D341Med (cell line): Measurements from ENCODE around the gene AGO1.
"Not testable (repeated sequence)": the region's sequence is repeated elsewhere in the genome, so short reads cannot be mapped to it uniquely, and the experiment has no call there.

ENCODE experiments used
- DNase-seq: peaks from one replicate; pipeline ENCODE4 v3.0.0; 2012; ENCODE audit warnings: low spot score

AGO1 gene

GRCh38 chr1:35869245-35869950 lies 13.6 kb upstream of the AGO1 start:
- DNase-seq = not testable (repeated sequence)

- no peak for DNase-seq
Observed at GRCh38 chr1:35870651-35871309, 12.2 kb upstream of the AGO1 start.

GRCh38 chr1:35873243-35873750 lies 9.7 kb upstream of the AGO1 start:
- no peak for DNase-seq

DNA sequence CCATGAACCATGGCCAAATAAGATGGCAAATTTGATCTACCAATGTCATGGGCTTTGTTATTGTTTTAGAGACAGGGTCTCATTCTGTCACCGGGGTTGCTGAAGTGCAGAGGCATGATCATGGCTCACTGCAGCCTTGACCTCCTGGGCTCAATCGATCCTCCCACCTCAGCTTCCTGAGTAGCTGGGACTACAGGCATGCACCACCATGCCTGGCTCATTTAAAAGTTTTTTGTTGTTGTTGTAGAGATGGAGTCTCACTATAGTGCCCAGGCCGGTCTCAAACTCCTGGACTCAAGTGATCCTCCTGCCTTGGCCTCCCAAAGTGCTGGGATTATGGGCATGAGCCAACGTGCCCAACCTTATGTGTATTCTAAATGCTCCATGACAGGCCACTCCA lies 8.9 kb upstream of the AGO1 start:
- DNase-seq = not testable (repeated sequence)

GRCh38 chr1:35876988-35877387 lies 6.0 kb upstream of the AGO1 start:
- no peak for DNase-seq

- DNase-seq = no peak
Observed at GRCh38 chr1:35881850-35882273, 1.1 kb upstream of the AGO1 start.

GRCh38 chr1:35882586-35882944 lies 444 bp upstream of the AGO1 start:
- no peak for DNase-seq

DNA sequence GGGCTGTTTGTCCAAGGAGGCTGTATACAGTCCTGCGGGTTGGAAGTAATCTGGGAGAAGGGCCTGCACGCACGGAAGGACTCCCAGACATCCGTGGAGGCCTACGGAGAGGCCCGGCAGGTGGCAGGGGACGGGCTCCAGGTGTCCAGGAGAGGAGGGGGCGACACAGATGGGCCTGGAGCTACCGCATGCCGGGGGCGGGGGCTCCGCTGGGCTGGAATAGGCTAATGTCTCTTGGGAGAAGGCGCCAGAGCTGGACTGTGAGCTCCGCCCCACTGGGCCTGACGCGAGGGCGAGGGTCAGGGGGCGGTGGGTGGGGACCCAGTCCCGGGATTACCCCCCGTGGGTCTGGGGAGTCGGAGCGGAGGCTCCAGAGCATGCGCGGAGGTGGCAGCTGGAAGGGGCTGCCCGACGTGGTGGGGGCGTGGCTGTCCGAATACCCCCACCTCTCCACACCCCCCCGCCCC lies 659 bp downstream of the AGO1 start:
- peak; percentile 80 for DNase-seq

DNA sequence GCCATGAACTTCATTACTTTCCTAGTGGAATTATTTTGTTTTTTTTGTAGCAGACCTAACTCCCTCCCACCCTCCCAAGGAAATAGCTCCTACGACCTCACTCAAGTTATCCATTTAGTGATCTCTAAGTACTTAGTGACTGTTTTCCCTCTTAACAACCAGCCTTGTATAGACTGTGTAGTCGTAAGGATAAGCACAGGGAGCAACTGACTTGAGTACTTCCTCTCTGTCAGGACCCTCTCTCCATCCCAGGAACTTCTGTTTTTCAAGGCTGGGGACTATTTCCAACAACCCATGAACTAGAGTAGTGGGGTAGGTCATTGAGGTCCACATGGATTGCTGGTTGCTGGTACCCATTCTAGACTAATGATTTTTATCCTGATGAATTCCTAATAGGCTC lies 1.9 kb downstream of the AGO1 start:
- no peak for DNase-seq

- DNase-seq = peak; percentile 53
Observed at GRCh38 chr1:35885961-35886558, 3.1 kb downstream of the AGO1 start.

DNA sequence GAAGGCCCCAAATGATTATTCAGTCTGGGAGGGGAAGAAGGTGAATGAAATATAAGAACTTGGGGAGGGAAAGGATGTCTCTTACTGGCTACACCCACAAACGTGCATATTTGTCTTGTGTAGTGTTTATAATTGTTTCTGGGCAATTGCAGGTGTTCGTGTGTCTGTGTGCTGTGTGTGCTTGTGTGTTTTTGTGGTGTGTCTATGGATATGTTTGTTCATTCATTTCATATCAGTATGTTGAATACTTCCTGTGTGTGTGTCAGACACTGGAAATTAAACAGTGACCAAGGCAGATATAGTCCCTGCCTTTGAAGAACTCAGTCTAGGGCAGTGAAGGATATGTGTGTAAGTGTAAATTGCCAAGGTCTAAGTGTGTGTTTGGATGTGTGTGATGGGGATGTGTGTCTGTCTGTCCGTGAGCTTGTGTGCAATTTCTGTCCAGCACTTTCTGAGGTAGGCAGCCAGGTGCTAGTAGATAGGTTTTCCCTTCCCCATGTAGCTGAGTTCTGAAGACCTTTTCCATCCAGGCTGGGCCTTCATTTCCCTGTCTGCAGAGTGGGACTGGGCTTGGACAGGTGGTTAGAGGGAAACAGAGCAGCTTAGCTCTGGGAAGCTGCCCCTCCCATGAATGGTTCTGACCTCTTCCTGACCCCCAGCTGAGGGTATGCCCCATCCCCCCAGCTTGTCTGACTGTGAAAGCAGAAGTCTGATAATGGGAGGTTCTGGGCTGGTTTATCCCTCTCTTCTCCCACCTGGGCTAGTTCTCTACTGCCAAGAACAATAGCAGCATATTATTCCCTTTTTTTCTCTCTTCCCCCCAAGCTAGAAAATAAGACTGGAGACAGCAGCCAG lies 3.8 kb downstream of the AGO1 start:
- no peak for DNase-seq

- DNase-seq = no peak
Observed at GRCh38 chr1:35887508-35887907, 4.5 kb downstream of the AGO1 start.

GRCh38 chr1:35888255-35888654 lies 5.2 kb downstream of the AGO1 start:
- DNase-seq = no peak

- DNase-seq = not testable (repeated sequence)
Observed at GRCh38 chr1:35888981-35889380, 6.0 kb downstream of the AGO1 start.

GRCh38 chr1:35893051-35893879 lies 10.3 kb downstream of the AGO1 start:
- no peak for DNase-seq

DNA sequence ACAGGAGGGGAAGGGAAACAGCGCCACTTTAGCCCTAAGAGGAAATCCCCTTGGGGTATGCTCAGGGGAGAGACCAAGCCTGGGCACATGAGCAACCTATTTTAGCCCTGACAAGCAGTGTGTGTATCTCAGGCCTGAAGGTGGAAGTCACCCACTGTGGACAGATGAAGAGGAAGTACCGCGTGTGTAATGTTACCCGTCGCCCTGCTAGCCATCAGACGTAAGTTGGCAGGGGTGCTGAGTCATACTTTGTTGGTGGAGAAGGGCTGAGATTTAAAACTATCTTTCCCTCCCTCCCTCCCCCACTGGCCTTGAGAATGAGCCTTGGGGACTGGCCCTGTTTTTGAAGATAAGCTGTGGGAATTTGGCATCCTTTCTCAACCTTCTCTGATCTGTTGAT lies 11.2 kb downstream of the AGO1 start:
- no peak for DNase-seq

DNA sequence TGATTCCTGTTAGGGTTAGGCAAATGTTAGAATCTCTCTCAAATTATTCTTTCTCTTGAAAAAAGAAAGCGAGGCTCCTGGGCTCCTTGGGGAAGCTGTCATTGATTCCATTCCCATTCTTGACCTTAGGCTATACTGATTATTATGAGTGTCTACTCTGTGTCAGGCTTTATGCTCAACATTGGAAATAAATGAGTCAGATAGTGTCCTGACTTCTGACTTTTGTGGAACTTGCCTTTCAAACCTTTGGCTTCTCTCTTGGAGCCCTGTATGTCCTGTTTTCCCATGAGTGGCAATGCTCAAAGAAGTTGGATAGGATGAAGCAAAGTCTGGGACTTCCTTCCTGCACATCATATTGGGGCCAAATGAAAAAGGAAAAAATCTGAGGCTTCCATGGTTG lies 11.6 kb downstream of the AGO1 start:
- no peak for DNase-seq

DNA sequence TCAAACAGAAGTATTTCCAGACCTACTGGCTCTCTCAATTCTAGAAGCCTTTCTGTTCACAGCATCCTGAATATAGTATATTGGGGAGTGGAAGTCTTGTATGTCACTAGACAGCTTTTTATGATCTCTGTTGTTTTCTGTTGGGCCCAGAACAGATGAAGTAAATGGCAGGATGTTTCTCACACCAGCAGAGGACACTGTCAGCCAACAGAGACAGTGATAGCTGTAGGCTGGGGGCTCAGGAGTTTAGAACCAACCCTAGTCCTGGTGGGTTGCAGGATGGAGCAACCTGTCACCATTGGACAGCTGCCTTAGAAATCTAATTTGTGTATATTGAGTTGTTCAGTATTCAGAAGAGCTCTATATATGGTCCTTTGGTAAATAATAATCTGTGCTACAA lies 16.9 kb downstream of the AGO1 start:
- DNase-seq = no peak

DNA sequence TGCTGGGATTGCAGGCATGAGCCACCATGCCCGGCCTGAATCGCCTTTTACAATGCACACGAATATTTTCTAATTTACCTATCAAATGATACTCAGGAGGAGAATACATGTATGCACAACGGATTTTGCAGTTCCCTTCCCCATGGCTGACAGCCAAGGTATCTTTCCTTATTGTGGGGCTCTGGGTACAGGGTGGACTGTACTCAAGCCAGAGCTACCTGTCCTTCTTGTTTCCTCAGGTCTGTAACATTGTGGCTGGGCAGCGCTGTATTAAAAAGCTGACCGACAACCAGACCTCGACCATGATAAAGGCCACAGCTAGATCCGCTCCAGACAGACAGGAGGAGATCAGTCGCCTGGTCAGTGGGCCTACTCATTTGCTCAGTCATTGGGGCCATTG lies 18.2 kb downstream of the AGO1 start:
- no peak for DNase-seq

DNA sequence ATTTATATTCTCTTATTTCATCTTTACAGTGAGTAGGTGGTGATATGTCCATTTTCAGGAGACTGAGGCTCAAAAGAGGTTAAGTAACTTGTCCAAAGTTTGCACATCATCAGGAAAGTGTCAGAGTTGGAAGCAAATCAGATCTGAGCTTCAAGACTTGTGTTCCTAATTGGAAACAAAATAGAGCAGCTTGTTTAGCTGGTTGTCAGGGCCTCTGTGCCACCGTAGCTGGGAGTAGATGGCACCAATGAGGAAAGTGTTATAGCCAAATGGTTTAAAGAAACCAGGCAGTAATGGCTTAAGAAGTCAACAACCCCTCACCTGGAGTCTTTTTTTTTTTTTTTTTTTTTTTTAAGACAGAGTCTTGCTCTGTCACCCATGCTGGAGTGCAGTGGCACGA lies 19.7 kb downstream of the AGO1 start:
- no peak for DNase-seq

GRCh38 chr1:35914717-35915116 lies 31.7 kb downstream of the AGO1 start:
- no peak for DNase-seq
